OCI-M1 (cell line): Measurements from ENCODE around the gene C15orf61.

Experiments used
- DNase-seq: peaks from one replicate; lab custom pipeline; 2025; lab: John Stamatoyannopoulos, UW

Gene C15orf61

GRCh38 chr15:67521029-67521782, at the start of gene C15orf61:
C15orf61 (plus strand) TSS chr15:67521131; CDS start chr15:67521249, 118 bp downstream.
- DNase-seq = peak; percentile 89

- DNase-seq = no peak
Observed at GRCh38 chr15:67472957-67473356, 48.0 kb upstream of the C15orf61 start.

DNA sequence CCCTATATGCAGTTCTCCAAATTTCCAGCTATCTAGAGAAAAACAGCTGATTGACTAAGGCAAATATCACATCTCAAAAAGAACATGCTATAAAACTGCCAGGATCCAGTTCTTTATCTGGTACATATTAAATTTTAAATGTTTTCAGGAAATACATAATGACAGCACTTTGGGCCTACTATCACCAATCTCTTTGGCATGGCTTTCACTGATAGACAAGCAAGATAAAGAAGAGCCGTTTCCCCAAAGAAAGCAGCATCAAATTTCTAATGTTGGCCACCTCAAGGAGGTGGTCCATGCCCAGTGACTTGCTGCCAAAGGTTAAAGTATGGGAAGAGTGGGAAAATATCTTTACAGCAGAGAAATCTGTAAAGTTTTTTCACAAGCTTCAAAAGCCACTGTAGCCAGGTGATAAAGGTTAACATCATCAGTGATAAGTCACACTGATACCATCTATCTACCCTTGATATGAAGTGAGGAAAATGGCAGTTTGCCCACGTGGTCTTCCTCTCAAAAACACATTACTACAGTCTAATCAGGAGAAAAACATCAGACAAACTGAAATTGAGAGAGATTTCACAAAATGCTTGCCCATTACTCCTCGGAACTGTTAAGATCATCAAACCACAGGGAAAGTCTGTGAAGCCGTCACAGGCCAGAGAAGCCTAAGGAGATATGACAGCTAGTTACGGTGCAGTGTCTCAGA, 46.4 kb upstream of the C15orf61 start:
- no peak for DNase-seq

GRCh38 chr15:67479781-67480505, 41.0 kb upstream of the C15orf61 start:
- DNase-seq = no peak

- DNase-seq = no peak
Observed at GRCh38 chr15:67480741-67481140, 40.2 kb upstream of the C15orf61 start.

DNA sequence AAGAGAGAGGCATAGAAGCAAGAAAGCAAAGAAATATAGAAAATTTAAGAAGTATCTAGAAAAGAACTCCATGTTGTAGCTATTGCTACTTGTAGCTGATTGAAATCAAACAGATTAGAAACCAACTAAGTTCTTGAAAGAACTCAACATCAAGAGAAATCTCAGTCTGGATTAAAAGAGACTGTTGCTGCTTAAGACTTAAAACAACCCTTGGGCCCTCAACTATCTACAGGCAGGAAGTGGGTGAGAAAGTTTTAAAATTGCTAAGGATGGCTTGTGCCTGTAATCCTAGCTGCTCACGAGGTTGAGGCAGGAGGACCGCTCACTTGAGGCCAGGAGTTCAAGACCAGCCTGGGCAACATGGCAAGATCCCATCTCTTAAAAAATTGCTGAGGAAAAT, 39.3 kb upstream of the C15orf61 start:
- no peak for DNase-seq

GRCh38 chr15:67495585-67495984, 25.3 kb upstream of the C15orf61 start:
- DNase-seq = no peak

DNA sequence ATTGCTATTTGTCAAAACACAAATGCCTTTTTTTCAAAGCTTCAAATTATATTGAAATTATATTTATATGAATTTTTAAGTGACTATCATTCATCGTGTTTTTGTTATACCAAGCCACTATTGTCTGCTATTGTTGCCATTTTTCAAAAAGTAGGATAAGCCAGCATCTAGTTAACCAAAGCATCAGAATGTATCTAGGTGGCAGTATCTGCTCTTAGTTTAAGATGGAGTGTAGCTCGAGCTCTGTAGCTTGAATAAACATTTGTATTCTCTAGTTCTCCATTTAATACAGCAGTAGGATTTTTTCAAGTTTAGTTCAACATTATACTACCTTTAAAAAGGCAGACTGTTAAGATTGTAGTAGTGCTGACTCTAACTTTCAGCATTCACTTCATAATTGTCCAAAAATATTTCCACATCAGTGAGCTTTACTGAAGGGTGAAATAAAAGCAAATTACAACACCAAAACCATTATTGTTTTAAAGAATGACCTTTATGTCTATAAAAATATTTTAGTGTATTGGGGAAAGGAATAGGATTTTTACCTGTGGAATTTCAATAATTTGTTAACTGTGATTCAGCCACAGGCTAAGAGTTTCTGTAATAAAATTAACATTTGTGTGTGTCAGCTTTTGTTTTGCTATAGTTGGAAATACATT, 19.6 kb upstream of the C15orf61 start:
- DNase-seq = peak; percentile 82

DNA sequence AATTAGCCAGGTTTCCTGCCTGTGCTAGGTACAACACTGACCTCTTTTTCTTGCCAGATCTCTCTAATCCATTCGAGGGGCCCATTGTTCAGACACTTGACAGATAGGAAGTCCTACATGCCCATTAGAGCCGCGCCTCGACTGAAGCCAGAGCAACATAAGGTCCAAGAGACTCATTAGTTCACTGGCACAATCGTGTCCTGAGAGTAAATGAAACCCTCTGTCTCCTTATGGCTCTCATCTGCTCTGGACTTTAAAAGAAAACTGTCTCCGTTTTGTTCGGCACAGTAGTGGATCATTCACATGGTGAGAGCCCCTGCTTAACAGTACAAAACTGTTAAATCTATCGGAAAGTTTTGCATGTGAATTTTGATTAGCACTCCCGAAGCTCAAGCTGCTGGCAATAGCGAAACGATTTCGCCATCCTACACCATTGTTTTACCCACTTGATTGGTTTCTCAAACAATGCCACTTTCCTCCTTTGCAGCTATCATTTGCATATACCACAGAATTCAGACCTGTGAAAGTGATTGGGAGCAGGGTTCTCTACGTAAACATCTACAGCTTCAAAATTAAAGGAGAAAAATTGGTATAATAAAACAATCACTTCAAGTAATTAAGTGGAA, 19.0 kb upstream of the C15orf61 start:
- no peak for DNase-seq

DNA sequence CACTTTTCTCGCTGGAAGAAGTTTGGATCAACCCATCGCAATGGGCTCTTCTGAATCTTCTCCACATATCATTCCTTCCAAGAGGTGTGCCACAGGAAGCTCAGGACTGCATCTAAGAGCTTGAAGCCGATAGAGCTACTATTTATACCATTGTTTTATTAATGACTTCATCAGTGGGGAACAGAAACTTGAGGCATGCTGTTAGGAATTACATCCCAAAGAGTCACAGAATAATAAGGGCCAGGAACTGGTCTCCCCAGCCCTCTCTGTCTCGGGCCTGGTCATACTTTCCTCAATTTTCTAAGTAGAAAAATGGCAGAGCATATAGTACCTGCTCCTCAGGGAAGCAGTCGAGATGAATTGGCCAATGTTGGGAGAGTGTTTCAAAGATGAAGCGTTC, 16.9 kb upstream of the C15orf61 start:
- DNase-seq = no peak

DNA sequence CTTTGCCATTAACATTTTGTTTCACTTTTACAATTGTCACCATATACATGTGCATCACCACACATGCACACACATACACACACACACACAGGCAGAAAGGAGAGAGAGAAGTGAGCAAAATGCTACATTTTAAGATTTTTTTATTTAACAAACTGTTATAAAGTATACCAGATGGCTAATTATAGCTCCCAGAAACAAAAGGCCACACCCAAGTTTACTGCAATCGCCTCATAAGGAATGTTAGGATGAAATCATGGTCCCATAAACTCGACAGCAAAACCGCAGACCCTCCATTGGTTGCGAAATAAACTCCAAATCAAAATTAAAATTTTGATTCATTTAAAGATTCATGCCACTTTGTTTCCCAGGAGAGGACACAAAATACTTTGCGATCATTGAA, 16.1 kb upstream of the C15orf61 start:
- no peak for DNase-seq

GRCh38 chr15:67505675-67506572, 15.0 kb upstream of the C15orf61 start:
- DNase-seq = peak; percentile 35

DNA sequence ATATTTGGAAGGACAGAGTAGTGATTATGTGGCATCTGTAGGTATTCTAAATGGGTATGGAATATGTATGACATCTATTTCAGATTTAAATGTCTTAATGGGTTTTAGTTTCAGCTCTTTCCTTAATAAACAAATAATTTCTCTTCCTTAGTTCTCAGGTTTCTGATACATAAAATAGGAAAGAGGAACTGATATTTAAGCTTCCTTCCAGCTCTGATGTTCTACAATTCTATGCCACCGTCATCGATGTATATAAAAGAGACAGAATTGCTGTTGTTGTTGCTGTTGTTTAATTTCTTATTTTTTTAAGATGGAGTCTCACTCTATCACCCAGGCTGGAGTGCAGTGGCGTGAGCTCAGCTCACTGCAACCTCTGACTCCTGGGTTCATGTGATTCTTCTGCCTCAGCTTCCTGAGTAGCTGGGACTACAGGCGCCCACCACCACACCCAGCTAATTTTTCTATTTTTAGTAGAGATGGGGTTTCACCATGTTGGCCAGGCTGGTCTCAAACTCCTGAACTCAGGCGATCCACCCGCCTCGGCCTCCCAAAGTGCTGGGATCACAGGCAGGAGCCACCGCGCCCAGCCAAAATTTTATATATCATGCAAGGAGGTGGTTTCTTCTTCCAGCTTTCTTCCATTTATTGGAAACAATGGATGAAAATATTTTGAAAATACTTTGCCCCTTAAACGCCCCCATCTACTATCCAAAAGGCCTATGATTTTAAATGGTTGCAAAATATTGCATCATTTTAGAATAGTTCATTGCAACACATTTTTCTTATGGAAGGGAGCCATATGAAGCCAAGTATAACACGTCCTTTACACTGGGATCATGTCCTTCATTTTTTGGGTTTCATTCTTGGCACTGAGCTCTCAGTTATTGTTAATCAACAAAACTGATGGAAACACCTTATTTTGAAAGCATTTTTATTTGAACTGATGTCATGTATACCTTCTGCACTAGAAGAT, 13.9 kb upstream of the C15orf61 start:
- DNase-seq = peak; percentile 61

- no peak for DNase-seq
Observed at GRCh38 chr15:67508407-67508806, 12.5 kb upstream of the C15orf61 start.

DNA sequence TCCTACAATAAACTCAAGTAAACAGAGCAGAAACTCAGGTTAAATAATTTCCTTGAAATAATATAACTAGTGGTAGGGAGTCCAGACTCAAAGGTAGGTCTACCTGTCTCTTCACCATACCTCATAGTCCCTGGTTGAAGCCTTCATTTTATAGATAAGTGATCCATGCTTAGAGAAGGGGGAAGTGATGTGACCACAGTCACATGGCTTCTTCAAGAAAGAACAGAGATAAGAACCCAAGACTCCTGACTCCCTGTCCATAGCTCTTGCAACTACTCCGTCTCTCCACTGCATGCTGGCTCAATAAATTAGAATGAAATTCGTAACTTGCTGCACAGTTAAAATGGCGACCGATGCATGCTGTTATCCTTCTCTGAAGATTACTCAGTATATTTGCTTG, 11.0 kb upstream of the C15orf61 start:
- peak; percentile 89 for DNase-seq

DNA sequence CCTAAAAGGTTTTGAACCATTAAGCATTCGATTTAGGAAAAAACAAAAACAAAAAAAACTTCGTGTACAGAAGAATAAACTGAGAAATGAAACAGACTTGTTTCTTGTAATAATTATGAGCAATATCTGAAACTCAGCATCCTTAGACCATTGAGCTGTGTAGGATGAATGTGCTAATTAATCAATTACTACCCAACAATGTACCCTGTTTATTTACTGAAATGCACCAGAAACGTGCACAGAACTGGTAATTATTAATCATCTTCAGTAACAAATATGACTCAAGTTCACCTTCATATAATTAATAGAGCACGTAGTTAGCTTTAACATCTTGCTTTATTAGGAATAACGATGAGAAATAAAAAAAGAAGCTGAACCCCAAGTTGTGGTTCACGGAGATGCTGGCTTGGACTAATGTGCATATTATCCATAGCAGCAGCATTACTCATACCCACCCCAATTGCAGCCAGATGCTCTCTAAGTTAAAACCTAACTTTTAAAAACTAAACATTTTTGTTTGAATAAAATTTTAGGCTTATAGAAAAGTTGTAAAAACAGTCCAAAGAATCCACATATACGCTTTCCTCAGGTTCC, 10.2 kb upstream of the C15orf61 start:
- DNase-seq = no peak

GRCh38 chr15:67511606-67512005, 9.3 kb upstream of the C15orf61 start:
- DNase-seq = no peak

GRCh38 chr15:67512140-67512539, 8.8 kb upstream of the C15orf61 start:
- no peak for DNase-seq
